ENCODE measurements around the gene USP53.
"Not testable (repeated sequence)": the region's sequence is repeated elsewhere in the genome, so short reads cannot be mapped to it uniquely, and the experiment has no call there.

USP53 gene

DNA sequence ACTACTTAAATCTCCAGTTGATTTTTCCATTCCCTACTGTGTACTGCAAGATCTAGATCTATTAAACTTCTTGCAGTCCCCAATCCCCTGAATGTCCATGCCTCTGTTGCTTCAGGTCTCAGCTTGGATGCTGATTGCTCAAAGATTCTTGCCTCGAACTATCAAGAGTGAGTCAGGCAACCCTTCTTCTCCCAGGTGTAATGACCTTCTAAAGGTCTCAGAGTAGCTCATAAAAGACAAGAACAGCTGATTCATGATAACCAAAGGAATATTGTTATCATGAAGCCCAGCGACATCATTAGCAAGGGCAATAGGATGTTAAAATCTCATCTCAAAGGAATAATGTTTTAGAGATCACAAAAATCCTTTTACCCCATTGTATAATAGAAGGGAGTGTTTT is 116.2 kb downstream of the USP53 start:
- DNase-seq, result no peak

DNA sequence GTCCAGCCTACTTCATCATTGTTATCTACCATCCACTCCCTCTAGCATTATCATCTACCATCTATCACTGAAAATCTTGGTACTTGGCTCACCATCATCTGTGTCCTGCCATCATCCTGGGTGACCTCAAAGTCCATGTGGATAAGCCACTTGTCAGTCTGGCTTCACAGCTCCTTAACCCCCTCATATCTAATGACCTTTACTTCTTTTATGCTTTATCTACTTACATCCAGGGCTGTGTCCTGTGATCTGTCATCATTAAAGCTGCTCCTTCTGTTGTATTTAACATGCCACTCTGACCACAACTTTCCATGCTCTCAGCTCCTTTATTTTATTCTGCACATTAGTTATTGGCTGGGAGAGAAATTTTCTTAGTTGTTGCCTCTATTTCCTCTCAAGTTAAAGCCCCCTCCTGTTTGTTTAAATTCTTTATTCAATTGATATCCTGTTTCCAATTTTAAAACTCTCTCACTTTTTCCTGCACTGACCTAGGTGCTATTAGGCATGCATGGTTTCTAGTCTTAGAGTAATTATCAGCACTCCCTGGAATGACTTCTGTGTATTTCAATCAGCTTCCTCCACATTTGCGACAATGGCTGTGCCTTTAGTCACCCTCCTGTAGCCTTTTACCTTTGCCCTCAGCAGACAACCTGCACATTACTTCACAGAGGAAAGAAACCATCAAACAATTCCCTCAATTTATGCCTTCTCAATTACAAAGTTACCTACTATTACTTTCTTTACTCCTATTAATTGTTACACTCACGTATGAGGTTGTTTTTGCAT is 117.5 kb downstream of the USP53 start:
- no peak for DNase-seq

DNA sequence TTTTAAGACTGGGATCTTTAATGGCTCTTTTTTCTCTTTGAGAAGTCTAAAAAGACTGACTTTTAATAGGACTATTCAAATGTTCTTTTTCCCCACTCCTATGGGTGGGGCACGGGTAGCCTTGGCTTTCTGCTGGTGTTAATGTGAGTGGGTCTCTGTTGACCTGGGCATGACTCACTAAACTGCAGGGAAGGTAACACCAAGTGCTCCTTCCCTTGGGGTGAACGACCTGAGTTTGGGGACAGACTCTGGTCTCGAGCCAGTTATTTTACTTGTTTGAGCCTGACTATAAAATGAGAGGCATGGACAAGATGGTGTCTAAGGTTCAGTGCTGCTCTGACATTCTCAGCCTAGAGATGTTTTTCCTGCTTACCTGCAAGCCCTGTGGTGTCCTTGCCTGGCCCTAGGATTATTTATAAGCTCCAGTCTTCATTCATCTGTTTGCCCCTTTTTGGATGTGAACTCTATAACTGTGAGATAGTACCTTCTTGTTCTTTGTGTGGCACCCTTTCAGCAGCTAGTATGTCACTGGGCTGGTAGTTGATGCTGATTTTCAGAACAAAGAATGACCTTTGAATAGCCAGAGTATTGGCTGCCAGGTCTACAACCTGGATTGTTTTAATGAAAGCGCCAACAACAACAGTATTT is 123.9 kb downstream of the USP53 start:
- DNase-seq, result not testable (repeated sequence)

DNA sequence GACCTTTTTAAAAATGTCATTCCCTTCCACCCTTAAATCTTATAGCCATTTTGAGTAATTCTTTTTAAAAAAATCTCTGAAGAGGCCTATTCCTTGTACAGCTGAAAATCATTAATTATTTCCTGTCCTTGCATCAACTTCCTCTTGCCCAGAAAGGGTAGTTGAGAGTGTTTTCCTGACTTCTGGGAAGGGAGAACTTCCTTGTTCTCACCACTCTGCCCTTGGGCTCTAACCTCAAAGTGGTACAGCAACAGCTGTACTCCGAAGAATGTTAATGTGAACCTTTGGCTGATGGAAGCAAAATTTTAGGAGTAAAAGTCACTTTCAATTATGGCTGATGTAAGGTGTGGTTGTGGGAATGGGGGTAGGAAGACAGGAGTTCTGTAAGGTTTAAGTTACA is 124.5 kb downstream of the USP53 start:
- no peak for DNase-seq

DNA sequence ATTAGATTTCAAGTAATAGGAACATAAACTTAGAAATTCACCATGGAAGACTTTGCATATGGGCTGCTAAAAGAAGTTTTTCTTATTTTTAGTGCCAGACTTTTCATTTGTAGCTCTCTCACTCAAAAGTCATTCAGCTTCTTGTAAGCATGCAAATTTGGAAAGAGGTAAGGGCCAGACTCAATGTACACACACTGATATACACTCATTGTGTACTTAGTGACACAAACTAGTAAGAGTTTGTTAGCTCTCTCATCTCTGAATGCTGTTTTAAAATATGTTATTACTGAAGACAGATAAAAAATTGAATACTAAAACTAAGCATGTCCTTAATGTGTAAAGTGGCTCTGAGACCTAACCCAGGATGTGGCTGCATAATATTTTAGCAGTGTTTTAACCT is 127.4 kb downstream of the USP53 start:
- not testable (repeated sequence) for DNase-seq

DNA sequence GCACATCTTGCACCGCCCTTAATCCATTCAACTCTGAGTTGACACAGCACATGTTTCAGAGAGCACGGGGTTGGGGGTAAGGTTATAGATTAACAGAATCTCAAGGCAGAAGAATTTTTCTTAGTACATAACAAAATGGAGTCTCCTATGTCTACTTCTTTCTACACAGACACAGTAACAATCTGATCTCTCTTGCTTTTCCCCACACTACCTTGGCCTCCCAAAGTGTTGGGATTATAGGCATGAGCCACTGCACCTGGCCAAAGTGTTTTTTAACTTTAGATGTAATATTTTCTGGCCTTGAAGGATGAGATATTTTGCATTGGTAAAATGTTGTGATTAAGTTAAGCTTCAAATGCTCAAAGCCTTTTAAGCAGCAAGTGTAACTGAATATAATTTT is 130.8 kb downstream of the USP53 start:
- DNase-seq, result not testable (repeated sequence)
